Epithelial cell of esophagus (primary cell): Measurements from ENCODE around the gene RILPL1.

Source experiments
- DNase-seq: peaks from one replicate; pipeline ENCODE4 v3.0.0; 2010; ENCODE audit warnings: low read depth
- H3K4me3 ChIP-seq: 2 replicates; pipeline ENCODE4 v1.5.1; 2011; ENCODE audit warnings: mild to moderate bottlenecking, low read length, control low read depth
- TF ChIP-seq, protein P1 (sequence below): IDR thresholded peaks from 2 replicates; pipeline ENCODE4 v1.5.1; 2011; ENCODE audit warnings: low read depth, mild to moderate bottlenecking, low read length, control low read depth, inconsistent platforms; ENCODE audit not compliant: insufficient read depth; ENCODE audit errors: missing control alignments

The RILPL1 gene

GRCh38 chr12:123445388-123446332 is 87.9 kb downstream of the RILPL1 start:
- DNase-seq, result no peak
- H3K4me3 ChIP-seq, result no peak overlapping the region

DNA sequence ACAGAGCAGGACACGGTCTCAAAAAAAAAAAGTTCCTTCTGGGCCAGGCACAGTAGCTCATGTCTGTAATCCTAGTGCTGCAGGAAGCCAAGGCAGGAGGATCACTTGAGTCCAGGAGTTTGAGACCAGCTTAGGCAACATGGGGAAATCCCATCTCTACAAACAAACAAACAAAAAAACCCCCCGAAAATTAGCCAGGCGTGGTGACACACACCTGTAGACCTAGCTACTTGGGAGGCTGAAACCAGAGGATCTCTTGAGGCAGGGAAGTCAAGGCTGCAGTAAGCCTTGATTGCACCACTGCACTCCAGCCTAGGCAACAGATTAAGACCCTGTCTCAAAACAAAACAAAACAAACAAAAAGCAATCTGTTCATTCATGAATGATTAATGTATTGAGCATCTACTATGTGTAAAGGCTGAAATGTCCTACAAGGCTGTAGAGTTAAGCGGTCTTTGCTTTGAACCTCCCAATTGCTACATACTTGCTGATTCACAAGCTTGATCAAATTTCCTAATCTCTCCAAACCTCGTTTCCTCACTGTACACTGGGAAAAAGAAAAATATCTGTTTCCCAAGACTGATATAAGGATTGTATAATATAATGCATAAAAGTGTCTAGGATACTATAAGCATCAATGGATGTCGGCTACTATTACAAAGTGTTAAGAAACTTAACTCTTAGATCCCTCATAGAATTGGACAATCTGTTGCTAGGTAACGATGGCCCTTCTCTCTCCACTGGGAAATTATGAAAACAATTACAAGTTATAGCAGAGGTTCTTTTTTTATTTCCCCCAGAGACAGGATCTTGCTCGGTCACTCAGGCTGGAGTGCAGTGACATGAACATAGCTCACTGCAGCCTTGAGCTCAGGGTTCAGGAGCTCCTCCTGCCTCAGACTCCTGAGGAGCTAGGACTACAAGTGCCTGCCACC is 89.2 kb downstream of the RILPL1 start:
- DNase-seq, result peak; percentile 77
- no peak overlapping the region for H3K4me3 ChIP-seq
- TF ChIP-seq, protein P1, sequence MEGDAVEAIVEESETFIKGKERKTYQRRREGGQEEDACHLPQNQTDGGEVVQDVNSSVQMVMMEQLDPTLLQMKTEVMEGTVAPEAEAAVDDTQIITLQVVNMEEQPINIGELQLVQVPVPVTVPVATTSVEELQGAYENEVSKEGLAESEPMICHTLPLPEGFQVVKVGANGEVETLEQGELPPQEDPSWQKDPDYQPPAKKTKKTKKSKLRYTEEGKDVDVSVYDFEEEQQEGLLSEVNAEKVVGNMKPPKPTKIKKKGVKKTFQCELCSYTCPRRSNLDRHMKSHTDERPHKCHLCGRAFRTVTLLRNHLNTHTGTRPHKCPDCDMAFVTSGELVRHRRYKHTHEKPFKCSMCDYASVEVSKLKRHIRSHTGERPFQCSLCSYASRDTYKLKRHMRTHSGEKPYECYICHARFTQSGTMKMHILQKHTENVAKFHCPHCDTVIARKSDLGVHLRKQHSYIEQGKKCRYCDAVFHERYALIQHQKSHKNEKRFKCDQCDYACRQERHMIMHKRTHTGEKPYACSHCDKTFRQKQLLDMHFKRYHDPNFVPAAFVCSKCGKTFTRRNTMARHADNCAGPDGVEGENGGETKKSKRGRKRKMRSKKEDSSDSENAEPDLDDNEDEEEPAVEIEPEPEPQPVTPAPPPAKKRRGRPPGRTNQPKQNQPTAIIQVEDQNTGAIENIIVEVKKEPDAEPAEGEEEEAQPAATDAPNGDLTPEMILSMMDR, result no peak

More at GRCh38 chr12:123445388-123446332, 87.9 kb downstream of the RILPL1 start:
- TF ChIP-seq, protein P1, result no peak

DNA sequence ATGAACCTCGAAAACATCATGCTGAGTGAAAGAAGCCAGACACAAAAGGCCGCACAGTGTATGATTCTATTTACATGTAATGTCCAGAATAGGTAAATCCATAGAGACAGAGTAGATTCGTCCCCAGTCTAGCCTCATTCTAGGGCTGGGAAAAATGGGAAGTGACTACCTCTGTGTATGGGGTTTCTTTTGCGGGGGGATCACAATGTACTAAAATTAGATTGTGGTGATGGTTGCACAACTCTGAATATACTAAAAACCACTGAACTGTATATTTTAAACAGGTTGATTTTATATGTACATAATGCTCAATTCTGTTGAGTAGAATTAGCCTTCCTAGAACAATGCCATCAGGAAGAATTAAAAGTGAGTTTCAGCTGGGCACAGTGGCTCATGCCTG is 90.7 kb downstream of the RILPL1 start:
- no peak for DNase-seq
- H3K4me3 ChIP-seq, result no peak overlapping the region
- TF ChIP-seq, protein P1, result no peak

DNA sequence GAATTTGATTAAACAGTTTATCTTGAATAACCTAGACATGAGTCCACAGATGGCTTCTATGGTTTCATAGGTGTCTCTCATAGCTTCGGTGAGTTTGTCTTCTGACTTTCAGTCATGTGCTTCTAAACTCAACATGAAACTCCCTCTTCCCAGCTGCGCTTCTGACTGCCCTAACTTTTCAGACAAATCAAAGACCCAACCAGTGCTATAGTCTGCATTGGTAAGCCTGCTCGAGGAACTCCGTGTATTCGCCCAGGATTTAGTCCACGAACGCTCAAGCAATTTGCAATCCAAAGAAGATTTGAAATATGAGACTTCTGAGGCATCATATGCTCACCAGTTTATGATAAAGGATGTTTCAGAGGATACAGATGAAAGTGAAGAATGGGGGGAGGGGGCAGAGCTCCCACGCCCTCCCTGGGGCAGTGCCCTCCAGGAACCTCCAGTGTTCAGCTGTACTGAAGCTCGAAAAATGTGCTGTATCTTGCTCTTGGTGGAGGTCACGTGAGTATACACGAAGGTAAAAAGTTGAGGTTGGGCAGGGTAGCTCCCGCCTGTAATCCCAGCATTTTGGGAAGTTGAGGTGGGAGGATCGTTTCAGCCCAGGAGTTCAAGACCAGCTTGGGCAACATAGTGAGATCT is 91.9 kb downstream of the RILPL1 start:
- TF ChIP-seq, protein P1, result no peak
- no peak for DNase-seq
- H3K4me3 ChIP-seq, result no peak overlapping the region

DNA sequence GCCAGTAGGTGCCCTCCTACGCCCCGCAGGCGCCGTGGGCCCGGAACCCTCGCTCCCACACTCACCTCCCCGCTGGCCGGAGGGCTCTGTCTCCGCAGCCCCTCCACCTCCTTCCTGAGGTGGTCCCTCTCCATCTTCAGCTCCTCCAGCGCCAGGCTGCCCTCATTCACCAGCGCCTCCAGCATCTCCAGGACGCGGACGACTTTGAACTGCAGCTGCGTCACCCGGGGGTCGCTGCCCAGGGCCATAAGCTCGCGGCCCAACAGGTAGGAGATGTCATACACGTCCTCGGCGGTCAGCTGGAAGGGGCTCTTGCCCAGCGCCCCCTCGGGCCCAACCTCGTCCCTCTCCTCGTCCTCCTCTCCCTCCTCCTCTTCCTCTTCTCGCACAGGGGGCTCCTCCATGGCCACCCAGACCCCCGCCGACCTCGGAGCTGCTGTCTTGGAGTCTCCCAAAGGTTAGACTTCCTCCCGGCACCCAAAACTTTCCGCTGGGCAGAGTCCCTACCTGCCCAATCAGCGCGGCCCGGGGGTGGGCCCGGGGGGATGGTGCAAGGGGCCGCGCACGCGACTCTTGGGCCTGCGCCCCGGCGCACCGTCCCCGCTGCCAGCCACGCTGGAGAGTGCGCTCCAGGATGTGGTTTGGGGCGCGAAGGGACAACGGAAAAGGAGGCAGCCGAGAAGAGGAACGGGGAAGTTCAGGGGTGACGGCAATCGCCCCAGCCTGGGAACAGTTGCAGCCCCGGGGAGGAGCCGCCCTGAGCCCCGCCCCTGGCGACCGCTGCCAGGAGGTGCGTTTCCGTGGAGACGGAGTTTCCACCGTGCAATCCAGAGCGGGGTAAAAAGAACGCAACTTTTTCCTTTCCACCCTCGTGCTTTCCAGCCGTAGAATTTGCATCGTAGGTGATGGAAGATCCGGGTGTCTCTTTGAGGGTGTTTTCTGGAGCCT is 97.2 kb downstream of the RILPL1 start, which contains the start of gene RILPL2:
RILPL2 (minus strand) TSS at position 668 of the 948 bp plus-strand sequence; CDS start at position 404, 264 bp downstream.
- DNase-seq, result peak; percentile 87
- TF ChIP-seq, protein P1, result no peak
- peak within 1 kb of the TSS; percentile 81 for H3K4me3 ChIP-seq
